Measurements from ENCODE around the gene UBP1. TPM values are rescaled to one million over a fixed set of nuclear protein-coding genes. Genes with fewer than 3 reads are reported as not detected.
"Not testable (repeated sequence)": the region's sequence is repeated elsewhere in the genome, so short reads cannot be mapped to it uniquely, and the experiment has no call there.

UBP1 gene
- total RNA-seq, 1 experiment from 2014 or later: 44.8 TPM

- H3K4me3 ChIP-seq: no peak overlapping the region
- no peaks in the 10 kb centered on the region for H3K27me3 ChIP-seq
- H3K36me3 ChIP-seq: peaks cover 10% of the 10 kb centered on the region
- no peaks in the 10 kb centered on the region for H3K9me3 ChIP-seq
- peak; percentile 63 for DNase-seq
Measured at GRCh38 chr3:33377931-33378330, 62.3 kb downstream of the UBP1 start.

DNA sequence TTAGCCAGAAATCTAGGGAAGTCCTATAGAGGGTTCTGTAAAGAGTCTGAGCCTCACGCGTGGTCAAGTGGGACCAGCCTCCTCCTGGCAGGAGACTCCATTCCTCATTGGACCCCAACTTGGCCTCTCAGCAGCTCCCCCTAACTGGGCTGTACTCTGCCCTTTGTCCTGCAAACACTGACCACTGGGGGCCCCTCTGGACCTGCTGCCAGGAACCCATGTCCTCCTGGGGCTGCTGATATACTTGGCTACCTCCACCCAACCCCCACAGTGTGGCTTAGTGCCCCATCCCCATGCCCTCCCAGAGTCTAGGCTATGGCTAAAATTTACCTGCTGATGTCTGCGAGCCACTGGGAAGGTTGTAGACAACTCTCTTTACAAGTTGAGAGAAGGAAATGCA, 62.7 kb downstream of the UBP1 start:
- no peak for DNase-seq
- no peaks in the 10 kb centered on the region for H3K27me3 ChIP-seq
- no peaks in the 10 kb centered on the region for H3K9me3 ChIP-seq
- H3K4me3 ChIP-seq: no peak overlapping the region
- peaks cover 11% of the 10 kb centered on the region for H3K36me3 ChIP-seq

GRCh38 chr3:33373082-33373437, 67.1 kb downstream of the UBP1 start:
- DNase-seq: no peak
- Histone ChIP-seq H3K9me3 (no peaks in the 10 kb centered on the region), H3K36me3 (peaks cover 8% of the 10 kb centered on the region), H3K4me3 (no peak overlapping the region), H3K27me3 (no peaks in the 10 kb centered on the region)

DNA sequence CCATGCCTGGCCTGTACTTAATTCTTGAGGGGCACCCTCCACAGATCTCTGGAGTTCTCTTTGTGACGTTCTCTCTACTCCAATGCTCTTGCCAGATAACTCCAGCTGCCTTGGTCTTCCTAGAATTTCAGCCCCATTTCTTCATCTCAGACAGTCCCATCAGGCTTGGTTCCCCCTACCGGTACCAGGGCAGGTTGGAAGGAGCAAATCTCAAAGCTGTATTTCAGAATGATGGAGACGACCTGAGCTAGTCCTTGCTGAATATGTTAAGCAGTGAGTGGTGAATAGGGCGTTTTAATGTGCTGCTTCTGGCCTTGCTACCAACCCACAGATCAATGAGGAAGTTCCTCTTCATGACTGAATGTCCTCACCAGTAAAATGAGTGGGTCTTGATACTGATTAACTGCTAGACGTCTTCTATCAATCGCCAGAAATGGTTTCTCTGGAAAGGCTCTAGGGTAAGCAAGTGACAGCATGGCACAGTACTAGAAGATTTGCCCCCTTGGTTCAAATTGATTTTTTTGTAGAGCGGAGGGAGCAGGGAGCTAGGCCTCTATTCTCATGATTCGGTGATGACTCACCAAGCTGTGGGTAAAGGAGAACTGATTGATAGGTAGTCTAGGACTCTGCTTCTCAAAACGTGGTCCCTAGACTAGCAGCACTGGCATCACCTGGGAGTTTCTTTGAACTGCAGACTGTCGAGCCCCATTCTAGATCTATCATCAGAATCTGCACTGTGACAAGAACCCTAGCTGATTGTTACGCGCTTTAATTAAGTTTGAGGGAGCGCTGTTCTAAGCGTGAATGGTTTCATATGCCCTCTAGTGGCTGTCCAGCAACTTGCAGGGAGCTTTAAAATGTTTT, 67.8 kb downstream of the UBP1 start:
- H3K27me3 ChIP-seq: no peaks in the 10 kb centered on the region
- peaks cover 8% of the 10 kb centered on the region for H3K36me3 ChIP-seq
- DNase-seq: no peak
- H3K9me3 ChIP-seq: no peaks in the 10 kb centered on the region
- no peak overlapping the region for H3K4me3 ChIP-seq

DNA sequence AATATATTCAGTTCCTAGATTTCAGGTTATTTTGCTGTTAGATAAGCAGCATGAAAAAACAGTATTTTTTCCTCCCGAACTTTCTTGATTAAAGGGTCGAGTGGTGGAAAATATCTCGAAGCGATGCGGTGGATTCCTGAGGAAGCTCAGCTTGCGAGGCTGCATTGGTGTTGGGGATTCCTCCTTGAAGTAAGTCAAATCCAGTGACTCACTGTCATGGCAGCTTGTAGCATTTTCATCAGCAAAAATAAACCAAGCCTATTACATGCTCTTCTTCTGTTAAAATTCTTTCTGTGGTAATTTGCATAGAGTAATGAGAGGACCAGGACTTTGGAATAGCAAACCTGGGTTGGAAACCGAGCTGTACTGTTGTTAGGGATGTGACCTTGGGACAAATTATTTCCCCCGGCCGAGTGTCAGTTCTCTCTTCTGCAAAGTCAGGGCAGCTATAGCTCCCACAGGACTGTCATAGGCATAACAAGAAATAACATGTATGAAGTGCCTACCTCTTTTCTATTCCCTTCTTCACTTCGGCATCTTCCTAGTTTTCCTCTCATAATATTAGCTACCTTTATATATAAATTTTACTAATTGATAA, 75.6 kb downstream of the UBP1 start:
- Histone ChIP-seq H3K9me3 (no peaks in the 10 kb centered on the region), H3K4me3 (no peak overlapping the region), H3K36me3 (no peaks in the 10 kb centered on the region), H3K27me3 (no peaks in the 10 kb centered on the region)
- DNase-seq: no peak

- no peaks in the 10 kb centered on the region for H3K27me3 ChIP-seq
- DNase-seq: no peak
- no peaks in the 10 kb centered on the region for H3K9me3 ChIP-seq
- no peaks in the 10 kb centered on the region for H3K36me3 ChIP-seq
- no peak overlapping the region for H3K4me3 ChIP-seq
Measured at GRCh38 chr3:33364060-33364459, 76.1 kb downstream of the UBP1 start.

DNA sequence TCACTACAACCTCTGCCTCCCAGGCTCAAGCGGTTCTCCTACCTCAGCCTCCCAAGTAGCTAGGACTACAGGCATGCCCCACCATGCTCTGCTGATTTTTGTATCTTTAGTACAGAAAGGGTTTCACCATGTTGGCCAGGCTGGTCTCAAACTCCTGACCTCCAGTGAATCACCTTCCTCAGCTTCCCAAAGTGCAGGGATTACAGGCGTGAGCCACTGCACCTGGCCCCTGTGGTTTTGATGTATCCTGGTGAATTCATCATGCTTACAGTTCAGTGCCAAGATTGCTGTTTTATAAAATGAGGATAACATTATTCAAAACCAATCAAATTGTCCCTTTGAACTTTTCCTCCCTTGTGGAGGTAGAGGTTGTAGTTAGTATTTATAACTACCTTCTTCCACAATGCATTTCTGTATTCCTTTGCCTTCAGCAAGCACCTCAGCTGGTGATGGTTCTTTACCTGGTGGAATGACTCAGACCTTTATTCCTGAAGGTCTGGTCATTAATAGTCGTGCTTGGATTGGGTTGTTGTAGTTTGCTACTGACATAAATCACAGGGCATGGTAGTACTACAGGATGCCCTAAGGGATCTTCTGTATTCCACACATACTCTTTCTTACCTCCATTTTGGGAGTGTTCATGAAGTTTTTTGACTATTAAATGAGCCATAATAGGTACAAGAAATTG, 76.9 kb downstream of the UBP1 start:
- DNase-seq: no peak
- no peak overlapping the region for H3K4me3 ChIP-seq
- H3K9me3 ChIP-seq: no peaks in the 10 kb centered on the region
- no peaks in the 10 kb centered on the region for H3K27me3 ChIP-seq
- H3K36me3 ChIP-seq: no peaks in the 10 kb centered on the region

- Histone ChIP-seq H3K4me3 (no peak overlapping the region), H3K27me3 (no peaks in the 10 kb centered on the region), H3K36me3 (no peaks in the 10 kb centered on the region), H3K9me3 (no peaks in the 10 kb centered on the region)
- peak; percentile 6 for DNase-seq
Measured at GRCh38 chr3:33360136-33360825, 79.9 kb downstream of the UBP1 start.

GRCh38 chr3:33358172-33358781, 81.9 kb downstream of the UBP1 start:
- DNase-seq: peak; percentile 70
- no peaks in the 10 kb centered on the region for H3K36me3 ChIP-seq
- H3K4me3 ChIP-seq: no peak overlapping the region
- H3K9me3 ChIP-seq: no peaks in the 10 kb centered on the region
- no peaks in the 10 kb centered on the region for H3K27me3 ChIP-seq

GRCh38 chr3:33355611-33356010, 84.6 kb downstream of the UBP1 start:
- H3K4me3 ChIP-seq: peak overlapping the region; percentile 6; the same call in 1 of the 2 replicates
- no peaks in the 10 kb centered on the region for H3K9me3 ChIP-seq
- H3K36me3 ChIP-seq: no peaks in the 10 kb centered on the region
- DNase-seq: peak; percentile 39
- no peaks in the 10 kb centered on the region for H3K27me3 ChIP-seq

- Histone ChIP-seq H3K27me3 (no peaks in the 10 kb centered on the region), H3K9me3 (no peaks in the 10 kb centered on the region), H3K36me3 (no peaks in the 10 kb centered on the region), H3K4me3 (no peak overlapping the region)
- DNase-seq: no peak
Measured at GRCh38 chr3:33339758-33340157, 100.4 kb downstream of the UBP1 start.

GRCh38 chr3:33338936-33339465, 101.2 kb downstream of the UBP1 start:
- DNase-seq, H3K27me3 ChIP-seq, H3K9me3 ChIP-seq, H3K36me3 ChIP-seq, H3K4me3 ChIP-seq: not testable (repeated sequence)

Other genes starting within 250 kb of the UBP1 start
- 4.2 and 5.4 TPM in 2 replicates for gene SUSD5, start 221.6 kb downstream of the UBP1 start, total RNA-seq (2014; rRNA removed; shearing (Covaris generic); ENCODE audit: low replicate concordance)
- gene FBXL2, start 163.0 kb downstream of the UBP1 start, total RNA-seq (2014; rRNA removed; shearing (Covaris generic); ENCODE audit: low replicate concordance): 4.0 and 6.8 TPM in 2 replicates